Liver (tissue), 9 donors: ENCODE data around the gene EXOC3. TPM values are rescaled to one million over a fixed set of nuclear protein-coding genes. Genes with fewer than 3 reads are reported as not detected.

Source experiments
- DNase-seq: peaks from one replicate; pipeline ENCODE4 v3.0.0-alpha.2; 2017; ENCODE audit warnings: low spot score
- H3K27ac ChIP-seq, 2 donors: one replicate each; pipeline ENCODE4 v1.7.0; 2013; ENCODE audit warnings: inconsistent platforms in 2 of 2, low read length in 2 of 2, control low read depth in 1 of 2, low read depth in 1 of 2, mild to moderate bottlenecking in 1 of 2
- H3K27me3 ChIP-seq, 4 donors: one replicate each; pipeline versions ENCODE4 v1.6.1 to v1.7.0; 2013; ENCODE audit warnings: low read length in 3 of 4, inconsistent platforms in 1 of 4, mild to moderate bottlenecking in 1 of 4, moderate library complexity in 1 of 4; ENCODE audit not compliant: control insufficient read depth in 4 of 4, insufficient read depth in 4 of 4
- H3K36me3 ChIP-seq, 4 donors: one replicate each; pipeline versions ENCODE4 v1.6.1 to v1.7.0; 2013; ENCODE audit warnings: low read length in 3 of 4, mild to moderate bottlenecking in 3 of 4, low read depth in 1 of 4, moderate library complexity in 1 of 4; ENCODE audit not compliant: control insufficient read depth in 4 of 4, insufficient read depth in 3 of 4
- H3K4me1 ChIP-seq, 4 donors: one replicate each; pipeline versions ENCODE4 v1.6.1 to v1.7.0; 2013; ENCODE audit warnings: low read length in 3 of 4, mild to moderate bottlenecking in 3 of 4, moderate library complexity in 1 of 4; ENCODE audit not compliant: control insufficient read depth in 4 of 4, insufficient read depth in 4 of 4
- H3K4me3 ChIP-seq, 3 donors: one replicate each; pipeline versions ENCODE4 v1.6.1 to v1.7.0; 2013; ENCODE audit warnings: low read length in 3 of 3, control low read depth in 1 of 3, low read depth in 1 of 3, mild to moderate bottlenecking in 1 of 3
- H3K9ac ChIP-seq, 2 donors: one replicate each; pipeline ENCODE4 v1.7.0; 2013; ENCODE audit warnings: low read length in 2 of 2, mild to moderate bottlenecking in 2 of 2, moderate library complexity in 2 of 2, control low read depth in 1 of 2, low read depth in 1 of 2
- H3K9me3 ChIP-seq, 4 donors: one replicate each; pipeline versions ENCODE4 v1.6.1 to v1.7.0; 2013; ENCODE audit warnings: low read length in 3 of 4; ENCODE audit not compliant: control insufficient read depth in 4 of 4
- CTCF ChIP-seq: fragments of 150-350 bp; IDR thresholded peaks from 2 replicates; pipeline ENCODE4 v1.5.1; 2017; ENCODE audit warnings: improper control_type of control experiment, low read depth, low read length; ENCODE audit not compliant: missing input control
- EGR1 ChIP-seq, 2 donors: IDR thresholded peaks; 2 replicates each; pipeline ENCODE4 v1.6.1; 2016 to 2018; ENCODE audit warnings: antibody characterized with exemption in 2 of 2, low read depth in 2 of 2
- FOXA1 ChIP-seq: IDR thresholded peaks from 2 replicates; pipeline ENCODE4 v1.6.1; 2016; ENCODE audit warnings: antibody characterized with exemption
- FOXA2 ChIP-seq: IDR thresholded peaks from 2 replicates; pipeline ENCODE4 v1.6.1; 2016; ENCODE audit warnings: antibody characterized with exemption
- HNF4A ChIP-seq, 2 donors: conservative IDR thresholded peaks; 2 replicates each; pipeline ENCODE4 v1.6.1; 2016; ENCODE audit warnings: antibody characterized with exemption in 2 of 2, mild to moderate bottlenecking in 2 of 2
- HNF4G ChIP-seq: IDR thresholded peaks from 2 replicates; pipeline ENCODE4 v1.6.1; 2016; ENCODE audit warnings: antibody characterized with exemption
- JUND ChIP-seq, 2 donors: IDR thresholded peaks; 2 replicates each; pipeline ENCODE4 v1.6.1; 2016; ENCODE audit warnings: antibody characterized with exemption in 2 of 2
- NR2F2 ChIP-seq: IDR thresholded peaks from 2 replicates; pipeline ENCODE4 v1.6.1; 2016; ENCODE audit warnings: antibody characterized with exemption
- REST ChIP-seq: IDR thresholded peaks from 2 replicates; pipeline ENCODE4 v1.6.1; 2016; ENCODE audit warnings: antibody characterized with exemption, mild to moderate bottlenecking
- RXRA ChIP-seq, 2 donors: IDR thresholded peaks; 2 replicates each; pipeline ENCODE4 v1.6.1; 2017 to 2018; ENCODE audit warnings: antibody characterized with exemption in 2 of 2, mild to moderate bottlenecking in 1 of 2
- SP1 ChIP-seq: IDR thresholded peaks from 2 replicates; pipeline ENCODE4 v1.6.1; 2018; ENCODE audit warnings: antibody characterized with exemption, mild to moderate bottlenecking
- TAF1 ChIP-seq: conservative IDR thresholded peaks from 2 replicates; pipeline ENCODE4 v1.6.1; 2016; ENCODE audit warnings: antibody characterized with exemption, mild to moderate bottlenecking
- ZBTB33 ChIP-seq: IDR thresholded peaks from 2 replicates; pipeline ENCODE4 v1.6.1; 2016; ENCODE audit warnings: antibody characterized with exemption
- WGBS: extraction: QIAGEN DNeasy Blood & Tissue Kit; methylation state at CpG from one replicate; pipeline ENCODE4 v1.1.7; 2013; 5-methylcytosine and 5-hydroxymethylcytosine counted together
- polyA plus RNA-seq, 2 donors: library from polyadenylated mRNA; stranded (reverse) in 1 of 2; unstranded in 1 of 2; fragments of 200-250 nt in 1 of 2; fragments of >200 nt in 1 of 2; fragmentation: Nextera tagmentation in 1 of 2; extraction: Ambion mirVana in 1 of 2; gene quantifications; one replicate each; pipeline versions ENCODE4 v1.2.1 to v1.2.3, GENCODE V29; 2013 to 2015
- total RNA-seq, 2 donors: library from RNA; depleted of rRNA; stranded (reverse); fragments of >200 nt; gene quantifications; one replicate each; pipeline ENCODE4 v1.2.3, GENCODE V29; 2014
- TF ChIP-seq, protein P1 (sequence below): IDR thresholded peaks from 2 replicates; pipeline ENCODE4 v1.6.1; 2016; ENCODE audit warnings: antibody characterized with exemption
- donor health status: healthy.
- donor health status: healthy.
- donor health status: healthy.
- donor health status: healthy.
- donor health status: healthy.

EXOC3 gene
- total and polyA plus RNA-seq, 4 donors = 12.4 to 23.9 (median 18.5) TPM

DNA sequence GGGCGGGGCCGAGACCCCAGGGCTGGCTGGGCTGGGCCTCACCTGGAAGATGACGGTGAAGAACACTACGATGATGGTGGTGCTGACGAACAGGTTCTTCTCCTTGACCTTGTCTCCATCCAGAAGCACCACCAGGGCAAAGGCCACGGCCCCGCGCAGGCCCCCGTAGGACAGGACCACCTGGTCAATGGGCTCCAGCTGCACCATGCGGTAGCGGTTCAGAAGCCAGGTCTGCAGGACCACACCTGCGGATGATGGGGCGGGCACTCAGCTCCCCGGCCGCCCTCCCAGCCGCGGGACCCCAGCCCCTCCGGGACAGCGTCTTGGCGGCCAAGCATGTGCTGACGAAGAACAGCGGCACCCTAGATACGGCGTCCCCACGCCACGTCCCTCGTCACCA, 39.5 kb downstream of the EXOC3 start:
- Histone ChIP-seq H3K27me3 (peaks cover 0 to 1% (median 0%) of the 10 kb centered on the region in 4 donors), H3K36me3 (no peaks in the 10 kb centered on the region), H3K27ac (no peak overlapping the region), H3K4me1 (no peaks in the 10 kb centered on the region), H3K9me3 (no peaks in the 10 kb centered on the region), H3K9ac (no peak overlapping the region), H3K4me3 (no peak overlapping the region)
- no peak for DNase-seq
- 94% methylated on average over 27 of the region's 27 CpGs for WGBS
- no peak for TF ChIP-seq JUND (IDR thresholded peaks at IDR 0.05)
- TF ChIP-seq HNF4A (conservative IDR thresholded peaks at IDR 0.05) = no peak
- no peak for TF ChIP-seq SP1
- TF ChIP-seq HNF4G = no peak
- TF ChIP-seq TAF1 = no peak
- TF ChIP-seq REST = no peak
- TF ChIP-seq FOXA2 = no peak
- no peak for TF ChIP-seq ZBTB33
- TF ChIP-seq, protein P1, sequence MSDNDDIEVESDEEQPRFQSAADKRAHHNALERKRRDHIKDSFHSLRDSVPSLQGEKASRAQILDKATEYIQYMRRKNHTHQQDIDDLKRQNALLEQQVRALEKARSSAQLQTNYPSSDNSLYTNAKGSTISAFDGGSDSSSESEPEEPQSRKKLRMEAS = no peak
- no peak for TF ChIP-seq EGR1 (IDR thresholded peaks at IDR 0.05; ENCODE audit: low read depth in 2 of 2)

DNA sequence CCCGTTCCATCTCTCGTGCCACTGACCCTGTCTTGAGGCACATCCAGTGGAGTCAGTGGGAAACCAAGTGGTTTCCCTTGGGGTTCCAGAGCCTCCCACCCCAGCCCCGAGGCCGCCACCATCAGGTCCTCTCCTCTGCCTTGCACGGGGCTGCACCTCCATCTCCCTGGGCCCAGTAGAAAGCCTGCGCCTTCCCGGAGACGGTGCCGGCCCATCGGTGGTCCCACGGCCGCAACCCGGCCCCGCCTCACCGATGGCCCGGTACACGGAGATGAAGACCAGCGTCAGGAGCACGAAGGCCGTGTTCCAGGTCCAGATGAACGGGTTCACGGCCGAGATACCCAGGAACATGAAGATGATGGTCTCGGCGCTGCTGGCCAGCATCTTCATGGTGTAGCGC, 40.0 kb downstream of the EXOC3 start:
- TF ChIP-seq TAF1 = no peak
- TF ChIP-seq FOXA1 = no peak
- TF ChIP-seq SP1 = no peak
- TF ChIP-seq NR2F2 = no peak
- no peak for TF ChIP-seq CTCF
- no peak for TF ChIP-seq HNF4G
- no peak for TF ChIP-seq FOXA2
- TF ChIP-seq, protein P1 = no peak
- no peak for TF ChIP-seq RXRA (IDR thresholded peaks at IDR 0.05)
- TF ChIP-seq ZBTB33 = no peak
- TF ChIP-seq JUND (IDR thresholded peaks at IDR 0.05) = no peak
- Histone ChIP-seq H3K27ac (no peak overlapping the region), H3K27me3 (no peaks in the 10 kb centered on the region), H3K4me1 (no peaks in the 10 kb centered on the region), H3K4me3 (no peak overlapping the region), H3K36me3 (no peaks in the 10 kb centered on the region), H3K9me3 (no peaks in the 10 kb centered on the region), H3K9ac (no peak overlapping the region)
- no peak for DNase-seq
- WGBS = 92% methylated on average over 26 of the region's 26 CpGs
